ENCODE measurements around the gene ATAD3C. TPM values are rescaled to one million over a fixed set of nuclear protein-coding genes. Genes with fewer than 3 reads are reported as not detected.

The ATAD3C gene
- total RNA-seq, 1 experiment from 2014 or later, result not detected

Other genes starting within 250 kb of the ATAD3C start
- not detected in 2 replicates for gene TNFRSF18, start 243.1 kb upstream of the ATAD3C start, total RNA-seq (2014; rRNA removed; shearing (Covaris generic); ENCODE audit: low replicate concordance)
- not detected in 2 replicates for gene TNFRSF4, start 235.5 kb upstream of the ATAD3C start, total RNA-seq (2014; rRNA removed; shearing (Covaris generic); ENCODE audit: low replicate concordance)
- 93.0 and 126 TPM in 2 replicates for gene SDF4, start 217.7 kb upstream of the ATAD3C start, total RNA-seq (2014; rRNA removed; shearing (Covaris generic); ENCODE audit: low replicate concordance)
- 36.6 and 37.4 TPM in 2 replicates for gene B3GALT6, start 217.5 kb upstream of the ATAD3C start, total RNA-seq (2014; rRNA removed; shearing (Covaris generic); ENCODE audit: low replicate concordance)
- 0.26 TPM in 1 of 2 replicates, not detected in the other for gene C1QTNF12, start 203.0 kb upstream of the ATAD3C start, total RNA-seq (2014; rRNA removed; shearing (Covaris generic); ENCODE audit: low replicate concordance)
- gene UBE2J2, start 175.8 kb upstream of the ATAD3C start, total RNA-seq (2014; rRNA removed; shearing (Covaris generic); ENCODE audit: low replicate concordance), result 66.2 and 94.1 TPM in 2 replicates
- gene SCNN1D, start 169.3 kb upstream of the ATAD3C start, total RNA-seq (2014; rRNA removed; shearing (Covaris generic); ENCODE audit: low replicate concordance), result 0.20 and 2.5 TPM in 2 replicates
- gene ACAP3, start 141.8 kb upstream of the ATAD3C start, total RNA-seq (2014; rRNA removed; shearing (Covaris generic); ENCODE audit: low replicate concordance), result 20.0 and 24.2 TPM in 2 replicates
- gene PUSL1, start 141.1 kb upstream of the ATAD3C start, total RNA-seq (2014; rRNA removed; shearing (Covaris generic); ENCODE audit: low replicate concordance), result 46.7 and 53.3 TPM in 2 replicates
- gene INTS11, start 125.0 kb upstream of the ATAD3C start, total RNA-seq (2014; rRNA removed; shearing (Covaris generic); ENCODE audit: low replicate concordance), result 55.9 and 70.5 TPM in 2 replicates
- 18.1 and 31.1 TPM in 2 replicates for gene CPTP, start 124.9 kb upstream of the ATAD3C start, total RNA-seq (2014; rRNA removed; shearing (Covaris generic); ENCODE audit: low replicate concordance)
- not detected in 2 replicates for gene TAS1R3, start 118.4 kb upstream of the ATAD3C start, total RNA-seq (2014; rRNA removed; shearing (Covaris generic); ENCODE audit: low replicate concordance)
- gene DVL1, start 100.3 kb upstream of the ATAD3C start, total RNA-seq (2014; rRNA removed; shearing (Covaris generic); ENCODE audit: low replicate concordance), result 55.3 and 107 TPM in 2 replicates
- 259 and 316 TPM in 2 replicates for gene MXRA8, start 91.1 kb upstream of the ATAD3C start, total RNA-seq (2014; rRNA removed; shearing (Covaris generic); ENCODE audit: low replicate concordance)
- 94.2 and 226 TPM in 2 replicates for gene AURKAIP1, start 74.5 kb upstream of the ATAD3C start, total RNA-seq (2014; rRNA removed; shearing (Covaris generic); ENCODE audit: low replicate concordance)
- 45.1 and 47.9 TPM in 2 replicates for gene CCNL2, start 50.4 kb upstream of the ATAD3C start, total RNA-seq (2014; rRNA removed; shearing (Covaris generic); ENCODE audit: low replicate concordance)
- 32.0 and 55.2 TPM in 2 replicates for gene MRPL20, start 42.4 kb upstream of the ATAD3C start, total RNA-seq (2014; rRNA removed; shearing (Covaris generic); ENCODE audit: low replicate concordance)
- gene ANKRD65, start 28.4 kb upstream of the ATAD3C start, total RNA-seq (2014; rRNA removed; shearing (Covaris generic); ENCODE audit: low replicate concordance), result not detected in 2 replicates
- 0.59 and 6.2 TPM in 2 replicates for gene VWA1, start 14.0 kb upstream of the ATAD3C start, total RNA-seq (2014; rRNA removed; shearing (Covaris generic); ENCODE audit: low replicate concordance)
- 26.1 and 36.6 TPM in 2 replicates for gene ATAD3B, start 22.1 kb downstream of the ATAD3C start, total RNA-seq (2014; rRNA removed; shearing (Covaris generic); ENCODE audit: low replicate concordance)
- gene ATAD3A, start 62.5 kb downstream of the ATAD3C start, total RNA-seq (2014; rRNA removed; shearing (Covaris generic); ENCODE audit: low replicate concordance), result 66.9 and 74.6 TPM in 2 replicates
- gene TMEM240, start 90.9 kb downstream of the ATAD3C start, total RNA-seq (2014; rRNA removed; shearing (Covaris generic); ENCODE audit: low replicate concordance), result not detected in 2 replicates
- 168 and 203 TPM in 2 replicates for gene SSU72, start 125.2 kb downstream of the ATAD3C start, total RNA-seq (2014; rRNA removed; shearing (Covaris generic); ENCODE audit: low replicate concordance)
- gene FNDC10, start 150.4 kb downstream of the ATAD3C start, total RNA-seq (2014; rRNA removed; shearing (Covaris generic); ENCODE audit: low replicate concordance), result 4.0 and 8.7 TPM in 2 replicates
- gene MIB2, start 165.8 kb downstream of the ATAD3C start, total RNA-seq (2014; rRNA removed; shearing (Covaris generic); ENCODE audit: low replicate concordance), result 26.4 and 66.8 TPM in 2 replicates
- gene MMP23B, start 182.5 kb downstream of the ATAD3C start, total RNA-seq (2014; rRNA removed; shearing (Covaris generic); ENCODE audit: low replicate concordance), result 1.6 TPM in 1 of 2 replicates, not detected in the other
- gene CDK11B, start 209.3 kb downstream of the ATAD3C start, total RNA-seq (2014; rRNA removed; shearing (Covaris generic); ENCODE audit: low replicate concordance), result 4.5 and 12.8 TPM in 2 replicates
- gene SLC35E2B, start 243.1 kb downstream of the ATAD3C start, total RNA-seq (2014; rRNA removed; shearing (Covaris generic); ENCODE audit: low replicate concordance), result 14.2 and 21.7 TPM in 2 replicates